ENCODE measurements around the gene HOXD10.

The HOXD10 gene

DNA sequence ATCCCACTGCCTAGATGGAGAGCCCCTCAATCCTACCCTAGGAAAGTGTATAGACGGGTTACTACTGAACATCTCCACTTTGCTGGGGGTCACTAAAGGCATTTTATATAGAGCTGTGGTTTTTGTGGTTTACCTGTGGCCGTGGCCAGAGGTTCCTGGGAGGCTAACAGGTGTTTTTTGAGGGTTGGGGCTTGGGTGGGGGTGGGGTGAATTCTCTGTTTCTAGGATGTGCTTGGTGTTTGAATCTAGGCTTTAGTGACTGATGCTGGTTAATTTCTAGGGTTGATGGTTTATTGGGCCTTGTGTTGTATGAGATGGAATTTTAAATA, 20.6 kb downstream of the HOXD10 start:
- no peak for DNase-seq

DNA sequence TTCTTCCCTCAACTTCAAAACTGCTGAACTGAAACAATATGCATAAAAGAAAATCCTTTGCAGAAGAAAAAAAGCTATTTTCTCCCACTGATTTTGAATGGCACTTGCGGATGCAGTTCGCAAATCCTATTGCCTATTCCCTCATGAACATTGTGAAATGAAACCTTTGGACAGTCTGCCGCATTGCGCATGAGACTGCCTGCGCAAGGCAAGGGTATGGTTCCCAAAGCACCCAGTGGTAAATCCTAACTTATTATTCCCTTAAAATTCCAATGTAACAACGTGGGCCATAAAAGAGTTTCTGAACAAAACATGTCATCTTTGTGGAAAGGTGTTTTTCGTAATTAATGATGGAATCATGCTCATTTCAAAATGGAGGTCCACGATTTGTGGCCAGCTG, 21.3 kb downstream of the HOXD10 start:
- no peak for DNase-seq

GRCh38 chr2:176138526-176138922, 21.9 kb downstream of the HOXD10 start:
- no peak for DNase-seq

DNA sequence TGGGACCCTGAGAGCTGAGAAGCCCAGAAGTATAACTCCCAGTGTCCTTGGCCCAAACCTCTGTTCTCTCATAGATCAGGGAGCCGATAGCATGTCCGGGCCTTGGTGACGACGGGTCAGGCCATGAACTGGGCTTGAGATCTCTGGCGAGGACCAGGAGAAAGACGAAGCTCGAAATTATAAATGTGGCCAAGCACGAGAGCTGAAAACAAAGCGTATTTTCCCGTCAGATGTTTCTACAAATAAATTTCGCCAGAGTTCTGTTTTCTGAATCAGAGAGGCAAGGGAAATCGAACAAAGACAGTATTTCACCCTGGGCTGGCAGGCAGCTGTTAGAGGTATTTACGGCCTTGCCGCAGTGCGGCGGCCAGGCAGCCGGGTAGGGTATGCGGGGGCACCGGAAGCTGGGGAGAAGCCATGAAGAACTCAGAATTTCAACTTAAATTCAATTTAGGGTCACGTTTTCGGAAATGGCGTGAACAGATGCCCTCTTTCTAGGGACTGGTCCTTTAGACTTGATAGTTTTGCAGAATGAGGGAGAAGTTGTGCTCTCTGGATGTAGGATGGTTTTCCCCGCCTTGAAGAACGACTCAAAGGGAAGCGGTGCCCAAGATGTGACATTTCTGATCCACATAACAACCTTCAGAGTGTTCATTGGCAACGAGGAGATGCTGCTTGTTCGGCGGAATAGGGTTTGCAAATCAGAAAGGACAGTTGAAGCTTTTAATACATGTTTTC, 22.5 kb downstream of the HOXD10 start:
- no peak for DNase-seq

- DNase-seq: no peak
Measured at GRCh38 chr2:176139661-176140512, 23.3 kb downstream of the HOXD10 start.

DNA sequence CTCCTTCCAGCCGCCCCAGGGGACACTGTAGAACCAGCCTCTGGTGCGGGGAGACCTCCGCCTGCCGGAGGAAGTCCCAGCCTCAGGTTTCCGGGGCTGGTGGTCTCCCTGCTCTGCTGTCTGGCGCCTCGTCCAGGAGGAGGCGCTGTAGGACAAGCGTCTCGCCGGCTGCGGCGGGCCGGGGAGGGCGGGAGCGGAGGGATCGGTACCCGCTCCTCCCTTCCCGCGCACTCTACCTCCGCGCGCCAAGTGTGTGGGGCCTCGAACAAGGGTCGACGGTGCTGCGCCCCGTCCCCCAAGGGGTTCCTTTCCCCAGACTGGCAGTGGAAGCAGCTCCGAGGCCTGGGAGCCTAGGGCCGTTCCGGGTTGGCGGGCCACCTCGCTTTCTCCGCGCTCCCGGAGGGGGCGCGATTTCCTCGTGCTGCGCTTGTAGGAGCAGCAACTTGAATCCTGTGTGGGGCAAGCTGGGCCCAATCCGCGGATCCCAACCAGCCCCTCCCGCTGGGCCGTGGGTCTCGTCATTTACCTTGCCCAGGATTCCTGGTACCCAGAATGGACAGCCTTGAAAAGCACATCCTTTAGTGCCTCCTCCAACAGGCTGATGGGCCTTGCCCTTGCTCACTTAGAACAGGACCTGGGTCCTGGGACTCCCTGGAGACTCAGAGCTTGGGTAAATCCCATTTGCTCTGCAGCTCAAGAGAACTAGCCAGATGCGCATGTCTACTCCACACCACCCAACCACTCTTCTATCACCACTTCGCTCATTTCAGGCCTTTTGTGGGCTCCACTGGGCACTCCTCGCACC, 24.1 kb downstream of the HOXD10 start:
- DNase-seq: peak; percentile 24 to 34

DNA sequence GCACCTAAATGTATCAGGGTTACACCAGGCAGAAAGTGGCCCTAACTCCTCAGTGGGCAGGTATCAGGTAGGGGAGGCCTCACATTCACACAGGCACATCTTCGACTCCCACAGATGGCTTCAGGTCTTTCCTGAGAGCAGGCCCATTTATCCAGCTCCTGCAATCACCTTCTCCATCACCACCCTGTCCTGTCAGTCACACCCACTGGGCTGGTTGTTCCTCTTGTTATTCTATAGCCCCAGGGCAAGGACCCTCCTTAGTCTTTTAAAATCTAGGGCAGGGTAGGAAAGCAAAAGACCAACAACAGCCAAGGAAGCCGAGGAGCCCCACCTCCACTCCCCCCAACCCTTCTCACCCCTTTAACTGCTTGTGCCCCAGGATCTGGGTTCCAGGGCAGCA, 25.7 kb downstream of the HOXD10 start:
- no peak for DNase-seq

DNA sequence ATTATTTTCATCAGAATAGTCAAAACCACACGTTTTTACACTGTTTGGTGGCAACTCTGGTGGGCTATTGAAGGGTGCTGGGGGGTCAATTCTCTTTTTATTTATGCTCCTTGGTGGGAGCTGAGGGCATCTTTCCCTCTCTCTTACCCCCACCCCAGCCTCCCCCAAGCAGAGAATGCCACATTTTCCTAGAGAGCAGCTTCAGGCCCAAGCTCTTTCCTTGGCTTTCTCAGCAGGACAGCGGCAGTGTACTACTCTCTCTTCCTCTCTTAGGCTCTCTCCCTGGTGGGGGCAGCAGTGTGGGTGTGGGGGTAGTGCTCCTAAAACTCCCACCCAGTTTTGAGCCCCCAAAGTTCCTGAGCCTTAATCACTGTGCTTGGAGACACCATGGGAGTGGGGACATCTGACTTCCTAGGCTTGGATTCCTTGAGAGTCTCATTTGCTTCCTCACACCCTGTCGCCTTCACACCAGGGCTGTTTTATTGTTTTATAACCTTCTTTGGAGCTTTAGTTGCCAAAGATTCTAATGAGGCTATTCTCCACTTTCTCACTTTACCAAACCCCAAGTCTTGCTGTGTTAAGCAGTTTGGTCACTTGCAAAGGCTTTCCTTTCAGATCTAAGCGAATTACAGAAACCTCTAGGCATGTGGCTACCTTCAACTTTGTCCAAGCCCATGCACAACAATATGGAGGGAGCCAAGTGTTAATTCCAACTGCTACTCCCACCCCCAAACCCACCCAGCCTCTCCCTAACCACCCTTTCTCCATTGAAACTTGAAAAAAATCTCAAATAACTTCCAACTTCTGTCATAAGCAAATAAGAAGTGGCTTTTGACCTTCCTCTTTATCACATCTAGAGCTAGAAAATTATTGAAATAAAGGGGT, 28.7 kb downstream of the HOXD10 start:
- no peak for DNase-seq

GRCh38 chr2:176146101-176146500, 29.5 kb downstream of the HOXD10 start:
- no peak for DNase-seq

DNA sequence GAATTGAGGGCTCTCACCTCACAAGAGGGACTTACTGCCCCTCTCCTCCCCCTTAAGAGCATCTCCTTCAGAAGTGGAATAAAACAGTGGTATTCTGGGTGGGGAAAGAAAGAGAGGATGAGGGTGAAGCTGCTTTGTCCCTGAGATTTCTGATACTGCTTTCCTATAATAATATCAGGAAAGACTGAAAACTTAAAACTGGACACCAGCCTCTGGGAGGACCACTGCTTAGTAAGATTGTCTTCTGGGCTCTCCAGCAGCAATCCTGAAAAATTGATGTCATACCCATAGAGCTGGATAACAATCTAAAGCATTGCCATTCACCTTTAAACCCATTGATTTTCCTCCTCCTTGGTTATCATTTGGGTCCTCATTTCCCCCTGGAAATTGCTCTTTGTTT, 30.1 kb downstream of the HOXD10 start:
- DNase-seq: no peak

GRCh38 chr2:176147210-176147799, 30.7 kb downstream of the HOXD10 start:
- DNase-seq: no peak

DNA sequence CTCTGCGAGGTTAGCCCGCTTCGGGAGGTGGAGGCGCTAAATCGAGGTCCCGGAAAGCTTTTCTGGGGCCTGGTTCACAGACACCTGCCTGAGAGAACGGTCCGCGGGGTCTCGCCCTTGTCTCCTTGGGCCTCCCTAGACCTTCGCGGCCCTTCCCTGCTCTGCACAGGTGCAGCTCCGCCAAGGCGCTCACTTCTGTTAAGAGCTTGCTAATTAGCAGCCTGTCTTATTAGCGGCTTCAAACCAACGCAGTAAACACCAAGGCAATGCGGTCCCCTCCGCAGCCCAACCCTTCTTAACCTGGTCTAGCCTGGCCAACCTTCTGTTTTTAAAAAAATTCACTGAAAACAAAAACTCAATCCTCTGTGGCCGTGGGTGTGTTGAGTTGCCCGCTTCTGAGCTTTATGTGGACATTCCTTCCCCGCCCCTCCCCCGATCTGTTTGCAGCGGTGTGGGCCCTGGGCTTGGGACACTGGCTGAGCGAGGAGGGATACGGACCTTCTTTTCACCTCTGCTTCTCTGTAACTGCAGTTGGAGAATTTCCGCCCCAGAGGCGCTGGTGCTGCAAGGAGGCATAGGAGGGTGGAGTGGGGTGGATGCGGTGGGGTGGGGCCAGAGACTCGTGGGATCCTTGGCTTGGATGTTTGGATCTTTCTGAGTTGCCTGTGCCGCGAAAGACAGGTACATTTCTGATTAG, 31.4 kb downstream of the HOXD10 start:
- DNase-seq: no peak

DNA sequence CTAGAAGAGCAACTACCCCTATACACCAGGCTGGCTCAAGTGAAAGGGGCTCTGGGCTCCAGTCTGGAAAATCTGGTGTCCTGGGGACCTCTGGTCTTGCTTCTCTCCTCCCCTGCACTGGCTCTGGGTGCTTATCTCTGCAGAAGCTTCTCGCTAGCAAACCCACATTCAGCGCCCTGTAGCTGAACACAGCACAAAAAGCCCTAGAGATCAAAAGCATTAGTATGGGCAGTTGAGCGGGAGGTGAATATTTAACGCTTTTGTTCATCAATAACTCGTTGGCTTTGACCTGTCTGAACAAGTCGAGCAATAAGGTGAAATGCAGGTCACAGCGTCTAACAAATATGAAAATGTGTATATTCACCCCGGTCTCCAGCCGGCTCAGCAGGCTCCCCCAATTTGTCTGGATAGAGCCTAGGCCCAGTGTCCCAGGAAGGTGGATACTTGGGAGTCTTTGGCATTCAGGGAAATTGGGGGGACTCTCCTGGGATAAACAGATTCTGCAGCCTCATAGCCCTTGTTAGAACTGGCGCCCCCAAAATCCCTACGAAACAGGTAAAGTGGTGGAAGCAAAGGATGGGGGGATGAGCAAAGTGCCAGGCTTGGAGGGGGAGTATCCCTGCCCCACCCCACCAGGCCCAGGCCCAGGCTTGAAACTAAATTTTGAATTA, 32.3 kb downstream of the HOXD10 start:
- no peak for DNase-seq

- DNase-seq: no peak
Measured at GRCh38 chr2:176149481-176149938, 32.9 kb downstream of the HOXD10 start.

DNA sequence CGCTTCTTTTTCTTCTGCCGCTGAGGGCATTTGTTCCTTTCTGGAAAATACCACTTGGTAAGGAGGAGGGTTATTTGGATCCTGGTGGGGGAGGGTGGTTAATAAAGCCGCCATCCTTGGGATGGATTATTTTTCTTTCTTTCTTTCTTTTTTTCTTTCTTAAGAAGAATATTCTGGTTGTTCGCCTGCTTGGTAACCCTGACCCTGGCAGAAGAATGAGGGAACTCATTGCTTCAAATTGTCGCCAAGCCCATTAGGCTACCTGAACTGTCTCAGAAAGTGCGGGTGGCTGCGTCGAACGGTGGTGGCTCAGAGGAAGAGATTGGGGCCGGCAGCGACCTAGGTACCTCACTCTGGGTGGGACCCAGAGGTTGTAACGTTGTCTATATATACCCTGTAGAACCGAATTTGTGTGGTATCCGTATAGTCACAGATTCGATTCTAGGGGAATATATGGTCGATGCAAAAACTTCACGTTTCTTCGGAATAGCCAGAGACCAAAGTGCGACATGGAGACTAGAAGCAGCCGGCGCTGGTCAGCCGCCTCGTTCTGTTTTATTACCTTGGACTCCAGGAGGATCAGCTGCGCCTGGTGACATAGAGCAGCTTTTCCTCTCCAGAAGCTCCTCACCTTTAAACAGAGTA, 33.5 kb downstream of the HOXD10 start:
- DNase-seq: no peak

- DNase-seq: no peak
Measured at GRCh38 chr2:176150584-176151441, 34.2 kb downstream of the HOXD10 start.

DNA sequence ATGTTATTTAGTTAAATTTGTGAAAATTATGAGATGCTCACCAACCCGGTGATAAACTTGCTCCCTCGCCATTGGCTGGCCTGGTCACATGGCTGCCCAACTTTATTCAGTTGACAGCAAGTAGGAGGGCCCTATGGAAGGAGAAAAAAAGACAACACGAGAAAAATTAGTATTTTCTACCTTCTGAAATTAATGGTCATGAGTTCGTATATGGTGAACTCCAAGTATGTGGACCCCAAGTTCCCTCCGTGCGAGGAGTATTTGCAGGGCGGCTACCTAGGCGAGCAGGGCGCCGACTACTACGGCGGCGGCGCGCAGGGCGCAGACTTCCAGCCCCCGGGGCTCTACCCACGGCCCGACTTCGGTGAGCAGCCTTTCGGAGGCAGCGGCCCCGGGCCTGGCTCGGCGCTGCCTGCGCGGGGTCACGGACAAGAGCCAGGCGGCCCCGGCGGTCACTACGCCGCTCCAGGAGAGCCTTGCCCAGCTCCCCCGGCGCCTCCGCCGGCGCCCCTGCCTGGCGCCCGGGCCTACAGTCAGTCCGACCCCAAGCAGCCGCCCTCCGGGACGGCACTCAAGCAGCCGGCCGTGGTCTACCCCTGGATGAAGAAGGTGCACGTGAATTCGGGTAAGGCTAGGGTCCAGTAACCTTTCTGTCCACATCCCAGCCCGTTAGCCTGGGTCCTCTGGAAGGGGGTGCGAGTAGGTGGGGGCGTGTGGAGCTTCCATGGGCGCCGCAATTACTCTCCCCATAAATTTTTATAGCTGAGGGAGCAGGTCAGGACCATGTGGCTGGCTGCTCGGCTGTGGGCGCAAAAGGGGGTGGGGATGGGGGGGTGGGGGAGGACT, 35.1 kb downstream of the HOXD10 start, which contains the start of gene HOXD4:
HOXD4 (plus strand) TSS at position 109 of the 846 bp plus-strand sequence; CDS start at position 193, 84 bp downstream.
- no peak for DNase-seq
